Right atrium auricular region (tissue), 2 donors: ENCODE data around the gene RLF. TPM values are rescaled to one million over a fixed set of nuclear protein-coding genes. Genes with fewer than 3 reads are reported as not detected.

Source experiments
- DNase-seq: peaks from one replicate; pipeline ENCODE4 v3.0.0-alpha.2; 2019; ENCODE audit warnings: low spot score
- H3K27ac ChIP-seq, 2 donors: fragments of 200-600 bp; sonication (generic); 1 replicate in 1 of 2; 2 replicates in 1 of 2; pipeline ENCODE4 v1.5.1; 2016 to 2019
- H3K27me3 ChIP-seq, 2 donors: fragments of 200-600 bp; sonication (generic); one replicate each; pipeline versions ENCODE4 v1.5.1 to v1.6.0; 2017 to 2019
- H3K36me3 ChIP-seq: fragments of 200-600 bp; sonication (generic); one replicate; pipeline ENCODE4 v1.5.1; 2016
- H3K4me1 ChIP-seq, 2 donors: fragments of 200-600 bp; sonication (generic); one replicate each; pipeline versions ENCODE4 v1.5.1 to v1.6.0; 2017 to 2019
- H3K4me3 ChIP-seq, 2 donors: fragments of 200-600 bp; sonication (generic); 1 replicate in 1 of 2; 2 replicates in 1 of 2; pipeline ENCODE4 v1.5.1; 2017 to 2019; ENCODE audit warnings: mild to moderate bottlenecking in 1 of 2, moderate library complexity in 1 of 2
- H3K9me3 ChIP-seq, 2 donors: fragments of 200-600 bp; sonication (generic); one replicate each; pipeline ENCODE4 v1.5.1; 2019
- CTCF ChIP-seq, 2 donors: fragments of 200-600 bp; sonication (generic); IDR thresholded peaks; one replicate each; pipeline ENCODE4 v1.5.1; 2019; ENCODE audit warnings: antibody characterized with exemption in 2 of 2
- total RNA-seq, 2 donors: library from RNA; depleted of rRNA; stranded (reverse); fragments of >200 nt; gene quantifications; one replicate each; pipeline ENCODE4 v1.1.0, GENCODE V29; 2016

The RLF gene, protein sequence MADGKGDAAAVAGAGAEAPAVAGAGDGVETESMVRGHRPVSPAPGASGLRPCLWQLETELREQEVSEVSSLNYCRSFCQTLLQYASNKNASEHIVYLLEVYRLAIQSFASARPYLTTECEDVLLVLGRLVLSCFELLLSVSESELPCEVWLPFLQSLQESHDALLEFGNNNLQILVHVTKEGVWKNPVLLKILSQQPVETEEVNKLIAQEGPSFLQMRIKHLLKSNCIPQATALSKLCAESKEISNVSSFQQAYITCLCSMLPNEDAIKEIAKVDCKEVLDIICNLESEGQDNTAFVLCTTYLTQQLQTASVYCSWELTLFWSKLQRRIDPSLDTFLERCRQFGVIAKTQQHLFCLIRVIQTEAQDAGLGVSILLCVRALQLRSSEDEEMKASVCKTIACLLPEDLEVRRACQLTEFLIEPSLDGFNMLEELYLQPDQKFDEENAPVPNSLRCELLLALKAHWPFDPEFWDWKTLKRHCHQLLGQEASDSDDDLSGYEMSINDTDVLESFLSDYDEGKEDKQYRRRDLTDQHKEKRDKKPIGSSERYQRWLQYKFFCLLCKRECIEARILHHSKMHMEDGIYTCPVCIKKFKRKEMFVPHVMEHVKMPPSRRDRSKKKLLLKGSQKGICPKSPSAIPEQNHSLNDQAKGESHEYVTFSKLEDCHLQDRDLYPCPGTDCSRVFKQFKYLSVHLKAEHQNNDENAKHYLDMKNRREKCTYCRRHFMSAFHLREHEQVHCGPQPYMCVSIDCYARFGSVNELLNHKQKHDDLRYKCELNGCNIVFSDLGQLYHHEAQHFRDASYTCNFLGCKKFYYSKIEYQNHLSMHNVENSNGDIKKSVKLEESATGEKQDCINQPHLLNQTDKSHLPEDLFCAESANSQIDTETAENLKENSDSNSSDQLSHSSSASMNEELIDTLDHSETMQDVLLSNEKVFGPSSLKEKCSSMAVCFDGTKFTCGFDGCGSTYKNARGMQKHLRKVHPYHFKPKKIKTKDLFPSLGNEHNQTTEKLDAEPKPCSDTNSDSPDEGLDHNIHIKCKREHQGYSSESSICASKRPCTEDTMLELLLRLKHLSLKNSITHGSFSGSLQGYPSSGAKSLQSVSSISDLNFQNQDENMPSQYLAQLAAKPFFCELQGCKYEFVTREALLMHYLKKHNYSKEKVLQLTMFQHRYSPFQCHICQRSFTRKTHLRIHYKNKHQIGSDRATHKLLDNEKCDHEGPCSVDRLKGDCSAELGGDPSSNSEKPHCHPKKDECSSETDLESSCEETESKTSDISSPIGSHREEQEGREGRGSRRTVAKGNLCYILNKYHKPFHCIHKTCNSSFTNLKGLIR (N-terminal part only)
- 10 to 100 TPM; 11.4 to 12.6 TPM for total RNA-seq

GRCh38 chr1:40161125-40161887 lies at the start of gene RLF:
Gene RLF, plus strand, starts transcription at chr1:40161387. Its CDS starts 13 bp downstream, at chr1:40161400.
- Histone ChIP-seq H3K36me3 (no peaks in the 10 kb centered on the region), H3K27ac (peak within 1 kb of the TSS; percentile 94 to 98), H3K4me1 (peaks cover 0 to 37% of the 10 kb centered on the region in 2 donors), H3K4me3 (peak within 1 kb of the TSS; percentile 97 to 99), H3K27me3 (no peaks in the 10 kb centered on the region), H3K9me3 (no peaks in the 10 kb centered on the region)
- TF ChIP-seq CTCF (IDR thresholded peaks at IDR 0.05) = no peak
- peak; percentile 96 for DNase-seq

DNA sequence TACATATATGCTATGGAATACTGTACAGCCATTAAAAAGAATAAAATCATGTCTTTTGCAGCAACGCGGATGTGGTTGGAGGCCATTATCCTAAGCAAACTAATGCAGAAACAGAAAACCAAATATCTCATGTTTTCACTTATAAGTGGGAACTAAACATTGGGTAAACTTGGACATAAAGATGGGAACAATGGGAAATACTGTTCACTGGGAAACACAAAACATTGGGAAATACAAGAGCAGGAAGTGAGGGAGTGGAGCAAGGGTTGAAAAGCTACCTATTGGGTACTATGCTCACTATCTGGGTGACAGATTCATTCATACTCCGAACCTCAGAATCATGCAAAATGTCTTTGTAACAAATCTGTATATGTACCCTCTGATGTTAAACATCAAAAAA lies 46.8 kb upstream of the RLF start:
- peaks cover 0 to 18% of the 10 kb centered on the region in 2 donors for H3K9me3 ChIP-seq
- DNase-seq = no peak
- H3K4me1 ChIP-seq = no peaks in the 10 kb centered on the region
- H3K36me3 ChIP-seq = no peaks in the 10 kb centered on the region
- H3K27me3 ChIP-seq = no peaks in the 10 kb centered on the region
- no peak overlapping the region for H3K27ac ChIP-seq
- no peak for TF ChIP-seq CTCF (IDR thresholded peaks at IDR 0.05)
- no peak overlapping the region for H3K4me3 ChIP-seq

- Histone ChIP-seq H3K27me3 (no peaks in the 10 kb centered on the region), H3K36me3 (no peaks in the 10 kb centered on the region), H3K9me3 (no peaks in the 10 kb centered on the region), H3K4me1 (no peaks in the 10 kb centered on the region), H3K27ac (no peak overlapping the region), H3K4me3 (no peak overlapping the region)
- TF ChIP-seq CTCF (IDR thresholded peaks at IDR 0.05) = no peak
- DNase-seq = no peak
These were observed 41.1 kb upstream of the RLF start for GRCh38 chr1:40120128-40120527.

GRCh38 chr1:40122855-40123254 lies 38.3 kb upstream of the RLF start:
- Histone ChIP-seq H3K4me1 (no peaks in the 10 kb centered on the region), H3K27ac (no peak overlapping the region), H3K36me3 (no peaks in the 10 kb centered on the region), H3K27me3 (no peaks in the 10 kb centered on the region), H3K4me3 (no peak overlapping the region), H3K9me3 (no peaks in the 10 kb centered on the region)
- TF ChIP-seq CTCF (IDR thresholded peaks at IDR 0.05) = no peak
- no peak for DNase-seq

GRCh38 chr1:40130892-40131291 lies 30.3 kb upstream of the RLF start:
- no peak for TF ChIP-seq CTCF (IDR thresholded peaks at IDR 0.05)
- Histone ChIP-seq H3K27ac (no peak overlapping the region), H3K4me1 (no peaks in the 10 kb centered on the region), H3K36me3 (no peaks in the 10 kb centered on the region), H3K4me3 (no peak overlapping the region), H3K27me3 (no peaks in the 10 kb centered on the region), H3K9me3 (no peaks in the 10 kb centered on the region)
- DNase-seq = no peak
